GM23338 (cell line): ENCODE results near the gene MTA3. TPM values are rescaled to one million over a fixed set of nuclear protein-coding genes. Genes with fewer than 3 reads are reported as not detected.

ENCODE experiments used
- ATAC-seq: fragments of 200-7000 bp; cut with Tn5 transposase; 3 replicates; pipeline ENCODE4 v1.9.1; 2020
- DNase-seq: peaks from one replicate; pipeline ENCODE4 v3.0.0-alpha.2; 2015; ENCODE audit warnings: low spot score
- H2AFZ ChIP-seq: fragments of 200-600 bp; sonication (generic); 2 replicates; pipeline ENCODE4 v1.8.0; 2016; ENCODE audit warnings: antibody characterized with exemption, mild to moderate bottlenecking, moderate library complexity
- H3F3A ChIP-seq: fragments of 200-600 bp; sonication (generic); replicated peaks from 2 replicates; pipeline ENCODE4 v1.8.0; 2017; ENCODE audit warnings: antibody characterized with exemption, mixed run types, low read depth
- H3K27ac ChIP-seq: fragments of 200-600 bp; sonication (generic); 2 replicates; pipeline ENCODE4 v1.6.1; 2016; ENCODE audit warnings: low read depth
- H3K27me3 ChIP-seq: fragments of 200-600 bp; sonication (generic); 2 replicates; pipeline ENCODE4 v1.8.0; 2016; ENCODE audit warnings: mild to moderate bottlenecking, mixed run types, moderate library complexity; ENCODE audit not compliant: insufficient read depth
- H3K36me3 ChIP-seq: fragments of 200-600 bp; sonication (generic); 2 replicates; pipeline ENCODE4 v1.8.0; 2016; ENCODE audit warnings: mild to moderate bottlenecking; ENCODE audit not compliant: insufficient read depth
- H3K4me1 ChIP-seq: fragments of 200-600 bp; sonication (generic); 2 replicates; pipeline ENCODE4 v1.8.0; 2016; ENCODE audit warnings: mild to moderate bottlenecking, moderate library complexity; ENCODE audit not compliant: insufficient read depth
- H3K4me2 ChIP-seq: fragments of 200-600 bp; sonication (generic); 2 replicates; pipeline ENCODE4 v1.7.1; 2017; ENCODE audit warnings: mixed run types
- H3K4me3 ChIP-seq: fragments of 200-600 bp; sonication (generic); 2 replicates; pipeline ENCODE4 v1.6.1; 2016; ENCODE audit warnings: mixed run types
- H3K79me2 ChIP-seq: fragments of 200-600 bp; sonication (generic); replicated peaks from 2 replicates; pipeline ENCODE4 v1.8.0; 2017; ENCODE audit warnings: mild to moderate bottlenecking; ENCODE audit not compliant: insufficient read depth
- H3K9me2 ChIP-seq: fragments of 200-600 bp; sonication (generic); 2 replicates; pipeline ENCODE4 v1.8.0; 2017; ENCODE audit not compliant: insufficient read depth
- H4K20me1 ChIP-seq: fragments of 200-600 bp; sonication (generic); replicated peaks from 2 replicates; pipeline ENCODE4 v1.8.0; 2017; ENCODE audit warnings: mild to moderate bottlenecking; ENCODE audit not compliant: insufficient read depth
- H3K27ac Mint-ChIP-seq: 2 replicates; pipeline ENCODE4 v1.8.0; 2020; ENCODE audit warnings: inconsistent platforms, mild to moderate bottlenecking, moderate library complexity, mixed read lengths
- H3K27me3 Mint-ChIP-seq: 3 replicates; pipeline ENCODE4 v1.8.0; 2022; ENCODE audit warnings: low read depth, mild to moderate bottlenecking, moderate library complexity, mixed read lengths, inconsistent platforms; ENCODE audit not compliant: insufficient read depth, poor library complexity
- H3K36me3 Mint-ChIP-seq: 3 replicates; pipeline ENCODE4 v1.8.0; 2021; ENCODE audit warnings: low read depth, mild to moderate bottlenecking, inconsistent platforms, moderate library complexity, mixed read lengths
- H3K4me1 Mint-ChIP-seq: 3 replicates; pipeline ENCODE4 v1.8.0; 2020; ENCODE audit warnings: mild to moderate bottlenecking, inconsistent platforms, mixed read lengths
- H3K4me3 Mint-ChIP-seq: 3 replicates; pipeline ENCODE4 v1.8.0; 2021; ENCODE audit warnings: moderate library complexity, mild to moderate bottlenecking, inconsistent platforms, mixed read lengths
- H3K9me3 Mint-ChIP-seq: 3 replicates; pipeline ENCODE4 v1.8.0; 2020; ENCODE audit warnings: moderate library complexity, mild to moderate bottlenecking, inconsistent platforms, mixed read lengths
- CREB1 ChIP-seq: fragments of 250-450 bp; sonication (Bioruptor Pico); IDR thresholded peaks from 2 replicates; pipeline ENCODE4 v1.5.0; 2020; ENCODE audit warnings: low read depth, mild to moderate bottlenecking, moderate library complexity
- EZH2 ChIP-seq: fragments of 200-600 bp; sonication (generic); IDR thresholded peaks from one replicate; pipeline ENCODE4 v1.8.0; 2017; ENCODE audit warnings: antibody characterized with exemption, mild to moderate bottlenecking, low read depth; ENCODE audit not compliant: unreplicated experiment
- EZH2phosphoT487 ChIP-seq: fragments of 200-600 bp; sonication (generic); IDR thresholded peaks from one replicate; pipeline ENCODE4 v1.8.1; 2018; ENCODE audit warnings: antibody characterized with exemption; ENCODE audit not compliant: unreplicated experiment
- JUNB ChIP-seq: IDR thresholded peaks from one replicate; pipeline ENCODE4 v1.6.1; 2016; ENCODE audit warnings: antibody characterized with exemption; ENCODE audit not compliant: unreplicated experiment
- NANOG ChIP-seq: IDR thresholded peaks from 2 replicates; pipeline ENCODE4 v1.6.1; 2016; ENCODE audit warnings: antibody characterized with exemption, borderline replicate concordance
- POLR2AphosphoS5 ChIP-seq: IDR thresholded peaks from 2 replicates; pipeline ENCODE4 v1.6.1; 2016; ENCODE audit warnings: antibody characterized with exemption, low read depth
- STAT1 ChIP-seq: IDR thresholded peaks from one replicate; pipeline ENCODE4 v1.6.1; 2016; ENCODE audit warnings: antibody characterized with exemption; ENCODE audit not compliant: unreplicated experiment
- ZNF114 ChIP-seq: fragments of 250-450 bp; sonication (Bioruptor Pico); IDR thresholded peaks from 2 replicates; pipeline ENCODE4 v1.5.0; 2020; ENCODE audit warnings: mild to moderate bottlenecking, moderate library complexity
- ZNF331 ChIP-seq: fragments of 250-450 bp; sonication (Bioruptor Pico); IDR thresholded peaks from 2 replicates; pipeline ENCODE4 v1.5.0; 2020; ENCODE audit warnings: low read depth, mild to moderate bottlenecking, moderate library complexity
- ZNF462 ChIP-seq: fragments of 250-450 bp; sonication (Bioruptor Pico); IDR thresholded peaks from 2 replicates; pipeline ENCODE4 v1.5.0; 2020; ENCODE audit warnings: mild to moderate bottlenecking, moderate library complexity
- polyA plus RNA-seq: library from polyadenylated mRNA; unstranded; fragments of >200 nt; fragmentation: Nextera tagmentation; extraction: Ambion mirVana; gene quantifications from 2 replicates; pipeline ENCODE4 v1.2.1, GENCODE V29; 2016
- total RNA-seq: library from RNA; depleted of rRNA; stranded (reverse); fragments of >200 nt; shearing (Covaris generic); gene quantifications from 2 replicates; pipeline ENCODE4 v1.2.3, GENCODE V29; 2014
- TF ChIP-seq, protein P1 (sequence below): IDR thresholded peaks from one replicate; pipeline ENCODE4 v1.6.1; 2018; ENCODE audit warnings: antibody characterized with exemption; ENCODE audit not compliant: unreplicated experiment
- TF ChIP-seq, protein P2 (sequence below), 2 experiments: fragments of 200-600 bp in 1 of 2; sonication (generic) in 1 of 2; conservative IDR thresholded peaks; 2 replicates each; pipeline versions ENCODE4 v1.5.1 to v1.6.1; 2016 to 2017; ENCODE audit warnings: antibody characterized with exemption in 2 of 2, low read depth in 2 of 2, mild to moderate bottlenecking in 2 of 2, moderate library complexity in 1 of 2
- TF ChIP-seq, protein P3 (sequence below): IDR thresholded peaks from 2 replicates; pipeline ENCODE4 v1.6.1; 2016; ENCODE audit warnings: antibody characterized with exemption

Gene MTA3
- total and polyA plus RNA-seq, 2 experiments from 2014 or later = 162 to 208 TPM

GRCh38 chr2:42545841-42546390, 22.5 kb upstream of the MTA3 start:
- H3K4me1 Mint-ChIP-seq = peaks cover 41% of the 10 kb centered on the region
- peak overlapping the region; percentile 23 for H3K4me3 ChIP-seq
- H3K79me2 ChIP-seq = no peaks in the 10 kb centered on the region
- no peaks in the 10 kb centered on the region for H4K20me1 ChIP-seq
- no peaks in the 10 kb centered on the region for H3K27me3 ChIP-seq
- H3K36me3 Mint-ChIP-seq = no peaks in the 10 kb centered on the region
- peaks cover 60% of the 10 kb centered on the region for H3K4me1 ChIP-seq
- H3K27ac Mint-ChIP-seq = peak overlapping the region; percentile 95
- TF ChIP-seq ZNF114 (CRISPR knock-in tag) = no peak
- TF ChIP-seq EZH2 = no peak
- peak; percentile 43 for TF ChIP-seq NANOG
- TF ChIP-seq, protein P1, sequence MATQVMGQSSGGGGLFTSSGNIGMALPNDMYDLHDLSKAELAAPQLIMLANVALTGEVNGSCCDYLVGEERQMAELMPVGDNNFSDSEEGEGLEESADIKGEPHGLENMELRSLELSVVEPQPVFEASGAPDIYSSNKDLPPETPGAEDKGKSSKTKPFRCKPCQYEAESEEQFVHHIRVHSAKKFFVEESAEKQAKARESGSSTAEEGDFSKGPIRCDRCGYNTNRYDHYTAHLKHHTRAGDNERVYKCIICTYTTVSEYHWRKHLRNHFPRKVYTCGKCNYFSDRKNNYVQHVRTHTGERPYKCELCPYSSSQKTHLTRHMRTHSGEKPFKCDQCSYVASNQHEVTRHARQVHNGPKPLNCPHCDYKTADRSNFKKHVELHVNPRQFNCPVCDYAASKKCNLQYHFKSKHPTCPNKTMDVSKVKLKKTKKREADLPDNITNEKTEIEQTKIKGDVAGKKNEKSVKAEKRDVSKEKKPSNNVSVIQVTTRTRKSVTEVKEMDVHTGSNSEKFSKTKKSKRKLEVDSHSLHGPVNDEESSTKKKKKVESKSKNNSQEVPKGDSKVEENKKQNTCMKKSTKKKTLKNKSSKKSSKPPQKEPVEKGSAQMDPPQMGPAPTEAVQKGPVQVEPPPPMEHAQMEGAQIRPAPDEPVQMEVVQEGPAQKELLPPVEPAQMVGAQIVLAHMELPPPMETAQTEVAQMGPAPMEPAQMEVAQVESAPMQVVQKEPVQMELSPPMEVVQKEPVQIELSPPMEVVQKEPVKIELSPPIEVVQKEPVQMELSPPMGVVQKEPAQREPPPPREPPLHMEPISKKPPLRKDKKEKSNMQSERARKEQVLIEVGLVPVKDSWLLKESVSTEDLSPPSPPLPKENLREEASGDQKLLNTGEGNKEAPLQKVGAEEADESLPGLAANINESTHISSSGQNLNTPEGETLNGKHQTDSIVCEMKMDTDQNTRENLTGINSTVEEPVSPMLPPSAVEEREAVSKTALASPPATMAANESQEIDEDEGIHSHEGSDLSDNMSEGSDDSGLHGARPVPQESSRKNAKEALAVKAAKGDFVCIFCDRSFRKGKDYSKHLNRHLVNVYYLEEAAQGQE = no peak
- TF ChIP-seq JUNB = no peak
- TF ChIP-seq ZNF331 (CRISPR knock-in tag) = no peak
- 0 out of 2 replicates have a peak, but pooled peaks have one; percentile 5 for TF ChIP-seq CREB1 (CRISPR knock-in tag)
- TF ChIP-seq, protein P2, sequence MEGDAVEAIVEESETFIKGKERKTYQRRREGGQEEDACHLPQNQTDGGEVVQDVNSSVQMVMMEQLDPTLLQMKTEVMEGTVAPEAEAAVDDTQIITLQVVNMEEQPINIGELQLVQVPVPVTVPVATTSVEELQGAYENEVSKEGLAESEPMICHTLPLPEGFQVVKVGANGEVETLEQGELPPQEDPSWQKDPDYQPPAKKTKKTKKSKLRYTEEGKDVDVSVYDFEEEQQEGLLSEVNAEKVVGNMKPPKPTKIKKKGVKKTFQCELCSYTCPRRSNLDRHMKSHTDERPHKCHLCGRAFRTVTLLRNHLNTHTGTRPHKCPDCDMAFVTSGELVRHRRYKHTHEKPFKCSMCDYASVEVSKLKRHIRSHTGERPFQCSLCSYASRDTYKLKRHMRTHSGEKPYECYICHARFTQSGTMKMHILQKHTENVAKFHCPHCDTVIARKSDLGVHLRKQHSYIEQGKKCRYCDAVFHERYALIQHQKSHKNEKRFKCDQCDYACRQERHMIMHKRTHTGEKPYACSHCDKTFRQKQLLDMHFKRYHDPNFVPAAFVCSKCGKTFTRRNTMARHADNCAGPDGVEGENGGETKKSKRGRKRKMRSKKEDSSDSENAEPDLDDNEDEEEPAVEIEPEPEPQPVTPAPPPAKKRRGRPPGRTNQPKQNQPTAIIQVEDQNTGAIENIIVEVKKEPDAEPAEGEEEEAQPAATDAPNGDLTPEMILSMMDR (conservative IDR thresholded peaks at IDR 0.05; ENCODE audit: low read depth in 2 of 2) = no peak
- TF ChIP-seq POLR2AphosphoS5 = peak; percentile 57
- TF ChIP-seq EZH2phosphoT487 = no peak
- TF ChIP-seq, protein P3, sequence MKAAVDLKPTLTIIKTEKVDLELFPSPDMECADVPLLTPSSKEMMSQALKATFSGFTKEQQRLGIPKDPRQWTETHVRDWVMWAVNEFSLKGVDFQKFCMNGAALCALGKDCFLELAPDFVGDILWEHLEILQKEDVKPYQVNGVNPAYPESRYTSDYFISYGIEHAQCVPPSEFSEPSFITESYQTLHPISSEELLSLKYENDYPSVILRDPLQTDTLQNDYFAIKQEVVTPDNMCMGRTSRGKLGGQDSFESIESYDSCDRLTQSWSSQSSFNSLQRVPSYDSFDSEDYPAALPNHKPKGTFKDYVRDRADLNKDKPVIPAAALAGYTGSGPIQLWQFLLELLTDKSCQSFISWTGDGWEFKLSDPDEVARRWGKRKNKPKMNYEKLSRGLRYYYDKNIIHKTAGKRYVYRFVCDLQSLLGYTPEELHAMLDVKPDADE = no peak
- TF ChIP-seq ZNF462 (CRISPR knock-in tag) = no peak
- no peak for TF ChIP-seq STAT1
- peak overlapping the region; percentile 20; the same call in 2 of the 3 replicates for H3K4me3 Mint-ChIP-seq
- no peaks in the 10 kb centered on the region for H3K9me3 Mint-ChIP-seq
- H3K27me3 Mint-ChIP-seq = peaks cover 6% of the 10 kb centered on the region
- peaks cover 32% of the 10 kb centered on the region for H3F3A ChIP-seq
- H2AFZ ChIP-seq = no peak overlapping the region
- peak overlapping the region; percentile 95 for H3K27ac ChIP-seq
- H3K9me2 ChIP-seq = no peaks in the 10 kb centered on the region
- peak; percentile 89 for ATAC-seq
- peak; percentile 89 for DNase-seq
- no peaks in the 10 kb centered on the region for H3K36me3 ChIP-seq
- H3K4me2 ChIP-seq = peak overlapping the region; percentile 64
